IgD-negative memory B cell (primary cell): ENCODE data around the gene CLPTM1. TPM values are rescaled to one million over a fixed set of nuclear protein-coding genes. Genes with fewer than 3 reads are reported as not detected.
"Not testable (repeated sequence)": the region's sequence is repeated elsewhere in the genome, so short reads cannot be mapped to it uniquely, and the experiment has no call there.

ENCODE experiments used
- H3K27ac Mint-ChIP-seq, 3 donors: one replicate each; pipeline ENCODE4 v1.8.0; 2020 to 2022; ENCODE audit warnings: mild to moderate bottlenecking in 3 of 3, mixed read lengths in 3 of 3, moderate library complexity in 1 of 3
- H3K27me3 Mint-ChIP-seq: one replicate; pipeline ENCODE4 v1.8.0; 2021; ENCODE audit warnings: mixed read lengths
- H3K36me3 Mint-ChIP-seq: one replicate; pipeline ENCODE4 v1.8.0; 2020; ENCODE audit warnings: mild to moderate bottlenecking, mixed read lengths
- H3K4me1 Mint-ChIP-seq, 3 donors: one replicate each; pipeline ENCODE4 v1.8.0; 2020 to 2022; ENCODE audit warnings: mixed read lengths in 3 of 3, mild to moderate bottlenecking in 1 of 3
- H3K4me3 Mint-ChIP-seq, 4 donors: one replicate each; pipeline ENCODE4 v1.8.0; 2020 to 2022; ENCODE audit warnings: mild to moderate bottlenecking in 4 of 4, mixed read lengths in 4 of 4, moderate library complexity in 3 of 4
- H3K9me3 Mint-ChIP-seq, 3 donors: one replicate each; pipeline ENCODE4 v1.8.0; 2020 to 2021; ENCODE audit warnings: mixed read lengths in 3 of 3, mild to moderate bottlenecking in 1 of 3
- polyA plus RNA-seq: library from polyadenylated mRNA; unstranded; fragments of 300-500 nt; fragmentation: Illumina TruSeq; gene quantifications from one replicate; pipeline ENCODE4 v1.2.3, GENCODE V29; 2021

The CLPTM1 gene
- polyA plus RNA-seq, 1 donor from 2014 or later, result 29.2 TPM

GRCh38 chr19:45000665-45001064 lies 45.5 kb downstream of the CLPTM1 start:
- Mint-ChIP-seq H3K4me3 (peak overlapping the region; percentile 68 to 89 (median 82)), H3K4me1 (peaks cover 12 to 13% (median 12%) of the 10 kb centered on the region in 3 donors), H3K27ac (peak overlapping the region; percentile 90 to 100 (median 97))
- not testable (repeated sequence) for H3K36me3 Mint-ChIP-seq, H3K27me3 Mint-ChIP-seq, H3K9me3 Mint-ChIP-seq

GRCh38 chr19:45001087-45001739 lies 46.0 kb downstream of the CLPTM1 start, which contains the start of gene RELB:
Gene RELB, plus strand, starts transcription at chr19:45001464. Its CDS starts 116 bp downstream, at chr19:45001580.
- H3K27me3 Mint-ChIP-seq, result no peaks in the 10 kb centered on the region
- peaks cover 2% of the 10 kb centered on the region for H3K36me3 Mint-ChIP-seq
- peak within 1 kb of the TSS; percentile 91 to 100 (median 96) for H3K4me3 Mint-ChIP-seq
- peaks cover 0 to 3% (median 0%) of the 10 kb centered on the region in 3 donors for H3K9me3 Mint-ChIP-seq
- peak within 1 kb of the TSS; percentile 97 to 100 (median 100) for H3K27ac Mint-ChIP-seq
- peaks cover 16 to 18% (median 18%) of the 10 kb centered on the region in 3 donors for H3K4me1 Mint-ChIP-seq

- Mint-ChIP-seq H3K9me3 (no peaks in the 10 kb centered on the region), H3K4me1 (peaks cover 18 to 26% (median 22%) of the 10 kb centered on the region in 3 donors), H3K4me3 (peak overlapping the region in 2 of 4 donors; percentile 45 to 79), H3K27me3 (no peaks in the 10 kb centered on the region), H3K27ac (peak overlapping the region in 1 of 3 donors; percentile 62), H3K36me3 (peaks cover 5% of the 10 kb centered on the region)
Measured at GRCh38 chr19:45003485-45003884, 48.3 kb downstream of the CLPTM1 start.

DNA sequence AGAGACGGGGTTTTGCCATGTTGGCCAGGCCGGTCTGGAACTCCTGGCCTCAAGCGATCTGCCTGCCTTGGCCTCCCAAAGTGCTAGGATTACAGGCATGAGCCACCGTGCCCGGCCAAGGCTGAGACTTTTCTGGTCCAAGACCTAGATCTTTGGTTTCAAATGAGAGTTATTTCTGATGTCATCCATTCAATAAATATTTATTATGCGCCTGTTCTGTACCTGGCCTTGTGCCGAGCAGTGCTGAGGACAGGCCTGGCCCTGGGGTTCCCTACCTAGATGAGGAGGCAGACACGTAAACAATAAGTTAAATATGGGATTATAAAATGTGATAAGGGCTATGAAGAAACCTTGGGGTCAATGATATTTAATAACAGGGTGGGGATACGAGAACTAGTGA lies 50.6 kb downstream of the CLPTM1 start:
- Mint-ChIP-seq H3K27me3 (no peaks in the 10 kb centered on the region), H3K4me1 (peaks cover 15 to 30% (median 18%) of the 10 kb centered on the region in 3 donors), H3K9me3 (no peaks in the 10 kb centered on the region), H3K27ac (peak overlapping the region in 1 of 3 donors; percentile 91), H3K36me3 (peaks cover 5% of the 10 kb centered on the region), H3K4me3 (peak overlapping the region in 1 of 4 donors; percentile 57)

DNA sequence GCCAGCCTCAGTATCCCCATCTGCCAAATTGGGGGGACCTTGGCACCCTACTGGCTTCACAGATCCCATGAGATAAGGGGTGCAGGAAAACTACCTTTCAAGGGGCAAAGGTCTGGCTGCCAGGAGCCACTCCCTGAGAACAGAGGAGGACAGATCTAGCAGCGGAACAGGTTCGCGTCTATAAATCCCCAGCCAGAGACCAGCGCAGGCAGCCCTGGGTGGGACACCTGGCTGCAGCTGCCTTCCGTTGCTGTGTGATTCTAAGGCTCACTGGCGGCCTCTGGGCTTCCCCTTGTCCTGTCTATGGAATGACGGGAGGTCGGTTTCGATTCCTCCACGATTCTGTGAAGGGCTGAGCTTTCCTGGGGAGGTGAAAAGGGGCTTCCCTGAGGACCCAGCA lies 53.4 kb downstream of the CLPTM1 start:
- Mint-ChIP-seq H3K4me3 (peak overlapping the region in 2 of 4 donors; percentile 14 to 41), H3K36me3 (peaks cover 3% of the 10 kb centered on the region), H3K9me3 (no peaks in the 10 kb centered on the region), H3K4me1 (peaks cover 8 to 21% (median 14%) of the 10 kb centered on the region in 3 donors), H3K27ac (peak overlapping the region in 1 of 3 donors; percentile 45), H3K27me3 (no peaks in the 10 kb centered on the region)

DNA sequence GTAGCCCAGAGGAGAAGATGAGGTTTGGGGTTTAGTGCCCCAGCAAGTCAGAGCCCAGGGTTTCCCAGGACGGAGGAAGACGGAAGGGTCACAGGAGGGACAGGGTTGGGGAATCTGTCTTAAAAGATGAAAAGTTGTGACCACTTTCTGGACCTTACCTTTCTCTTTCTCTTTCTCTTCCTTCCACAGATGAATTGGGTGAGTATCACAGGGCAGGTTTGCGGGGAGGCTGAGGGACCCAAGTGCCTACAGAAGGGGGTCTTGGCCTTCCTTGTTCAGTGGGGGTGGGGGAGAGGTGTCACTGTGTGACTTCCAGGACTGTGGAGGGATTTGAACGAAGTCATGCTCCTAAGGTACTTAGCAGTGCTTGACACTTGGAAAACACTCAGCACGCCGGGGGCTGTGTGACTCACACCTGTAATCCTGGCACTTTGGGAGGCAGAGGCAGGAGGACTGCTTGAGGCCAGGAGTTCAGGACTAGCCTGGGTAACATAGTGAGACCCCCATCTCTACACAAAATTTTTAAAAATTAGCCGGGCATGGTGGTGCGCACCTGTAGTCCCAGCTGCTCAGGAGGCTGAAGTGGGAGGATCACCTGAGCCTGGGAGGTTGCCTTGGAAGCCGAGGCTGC lies 54.6 kb downstream of the CLPTM1 start:
- Mint-ChIP-seq H3K9me3 (no peaks in the 10 kb centered on the region), H3K4me3 (peak overlapping the region in 1 of 4 donors; percentile 73), H3K4me1 (peaks cover 8 to 21% (median 14%) of the 10 kb centered on the region in 3 donors), H3K36me3 (peaks cover 5% of the 10 kb centered on the region), H3K27ac (peak overlapping the region in 2 of 3 donors; percentile 46 to 67), H3K27me3 (no peaks in the 10 kb centered on the region)

DNA sequence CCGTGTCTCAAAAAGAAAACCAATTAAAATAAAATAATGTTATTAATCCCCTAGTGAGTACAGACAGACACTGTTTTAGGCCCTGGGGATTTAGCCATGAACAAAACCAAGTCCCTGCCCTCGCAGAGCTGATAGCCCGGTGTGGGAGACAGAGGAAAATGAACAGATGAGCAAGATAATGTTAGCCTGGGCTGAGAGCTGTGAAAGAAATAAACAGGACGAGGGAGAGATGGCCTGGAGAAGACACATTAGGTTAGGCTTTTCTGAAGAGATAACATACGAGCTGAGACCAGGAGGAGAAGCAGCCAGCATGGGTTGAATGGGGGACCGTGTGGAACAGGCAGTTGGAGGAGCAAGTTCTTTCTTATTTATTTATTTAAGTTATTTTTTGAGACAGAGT lies 55.1 kb downstream of the CLPTM1 start:
- peaks cover 5% of the 10 kb centered on the region for H3K36me3 Mint-ChIP-seq
- peaks cover 8 to 18% (median 14%) of the 10 kb centered on the region in 3 donors for H3K4me1 Mint-ChIP-seq
- H3K27me3 Mint-ChIP-seq, result no peaks in the 10 kb centered on the region
- H3K9me3 Mint-ChIP-seq, result no peaks in the 10 kb centered on the region
- peak overlapping the region in 2 of 4 donors; percentile 73 to 81 for H3K4me3 Mint-ChIP-seq
- H3K27ac Mint-ChIP-seq, result peak overlapping the region in 2 of 3 donors; percentile 67 to 92

- H3K4me3 Mint-ChIP-seq, result no peak overlapping the region
- peaks cover 6 to 17% (median 12%) of the 10 kb centered on the region in 3 donors for H3K4me1 Mint-ChIP-seq
- H3K9me3 Mint-ChIP-seq, result no peaks in the 10 kb centered on the region
- no peaks in the 10 kb centered on the region for H3K27me3 Mint-ChIP-seq
- H3K27ac Mint-ChIP-seq, result peak overlapping the region in 1 of 3 donors; percentile 86
- peaks cover 3% of the 10 kb centered on the region for H3K36me3 Mint-ChIP-seq
Measured at GRCh38 chr19:45011959-45012358, 56.8 kb downstream of the CLPTM1 start.

DNA sequence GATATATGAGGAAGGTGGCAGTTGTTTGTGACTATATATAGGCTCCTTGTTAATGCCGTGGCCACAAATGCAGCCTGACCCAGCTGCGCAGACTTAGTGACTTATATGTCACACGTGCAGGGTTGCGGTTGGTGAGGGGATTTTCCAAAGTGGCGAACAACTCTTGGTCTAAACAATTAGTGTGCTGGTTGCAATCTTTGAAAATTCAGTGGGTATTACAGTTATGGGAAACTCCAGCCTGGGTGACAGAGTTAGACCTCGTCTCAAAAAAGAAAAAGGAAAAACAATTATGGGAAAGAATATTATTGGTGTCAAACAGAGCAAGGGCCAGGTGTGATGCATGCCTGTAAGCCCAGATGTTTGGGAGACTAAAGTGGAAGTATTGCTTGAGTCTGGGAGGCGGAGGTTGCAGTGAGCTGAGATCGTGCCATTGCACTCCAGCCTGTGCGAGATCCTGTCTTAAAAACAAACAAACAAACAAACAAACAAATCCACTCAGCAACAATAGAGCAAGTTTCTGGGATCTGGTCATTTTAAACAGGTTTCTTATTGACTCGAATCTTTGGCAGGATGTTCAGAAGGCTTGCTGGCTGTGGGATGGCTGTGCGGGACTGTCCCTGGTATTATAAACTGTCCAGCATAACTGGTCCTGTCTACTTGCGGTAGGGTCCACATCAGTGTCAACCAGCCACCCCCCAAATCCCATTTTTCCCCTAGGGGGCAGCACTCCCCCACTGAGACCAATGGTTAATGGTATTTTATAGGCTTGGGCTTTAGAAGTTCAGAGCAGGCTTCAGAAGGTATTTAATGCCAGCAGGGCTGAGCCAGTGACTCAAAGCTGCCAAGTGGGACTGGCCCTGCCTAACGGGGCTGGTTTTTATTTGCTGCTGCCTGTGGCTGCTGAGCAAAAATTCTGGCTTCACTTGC lies 61.5 kb downstream of the CLPTM1 start:
- H3K4me3 Mint-ChIP-seq, result peak overlapping the region; percentile 78 to 88 (median 81)
- peaks cover 4% of the 10 kb centered on the region for H3K36me3 Mint-ChIP-seq
- H3K9me3 Mint-ChIP-seq, result no peaks in the 10 kb centered on the region
- peaks cover 7 to 12% (median 12%) of the 10 kb centered on the region in 3 donors for H3K4me1 Mint-ChIP-seq
- H3K27ac Mint-ChIP-seq, result peak overlapping the region; percentile 94 to 99 (median 98)
- H3K27me3 Mint-ChIP-seq, result no peaks in the 10 kb centered on the region

DNA sequence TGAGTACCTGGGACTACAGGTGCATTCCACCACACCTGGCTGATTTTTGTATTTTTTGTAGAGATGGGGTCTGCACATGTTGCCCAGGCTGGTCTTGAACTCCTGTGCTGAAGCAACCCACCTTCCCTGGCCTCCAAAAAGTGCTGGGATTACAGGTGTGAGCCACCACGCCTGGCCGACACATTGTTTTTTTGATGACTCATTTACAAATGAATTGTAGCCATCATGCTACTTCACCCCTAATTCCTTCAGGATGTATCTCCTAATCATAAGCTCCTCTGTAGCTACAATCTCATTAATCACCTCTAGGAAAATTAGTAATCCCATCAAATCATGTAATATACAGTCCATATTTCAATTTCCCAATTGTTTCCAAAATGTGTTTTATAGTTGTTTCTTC lies 64.0 kb downstream of the CLPTM1 start:
- peak overlapping the region; percentile 91 to 93 (median 93) for H3K27ac Mint-ChIP-seq
- H3K27me3 Mint-ChIP-seq, result no peaks in the 10 kb centered on the region
- peaks cover 4% of the 10 kb centered on the region for H3K36me3 Mint-ChIP-seq
- H3K9me3 Mint-ChIP-seq, result no peaks in the 10 kb centered on the region
- H3K4me3 Mint-ChIP-seq, result peak overlapping the region in 1 of 4 donors; percentile 19
- peaks cover 7 to 12% (median 12%) of the 10 kb centered on the region in 3 donors for H3K4me1 Mint-ChIP-seq

DNA sequence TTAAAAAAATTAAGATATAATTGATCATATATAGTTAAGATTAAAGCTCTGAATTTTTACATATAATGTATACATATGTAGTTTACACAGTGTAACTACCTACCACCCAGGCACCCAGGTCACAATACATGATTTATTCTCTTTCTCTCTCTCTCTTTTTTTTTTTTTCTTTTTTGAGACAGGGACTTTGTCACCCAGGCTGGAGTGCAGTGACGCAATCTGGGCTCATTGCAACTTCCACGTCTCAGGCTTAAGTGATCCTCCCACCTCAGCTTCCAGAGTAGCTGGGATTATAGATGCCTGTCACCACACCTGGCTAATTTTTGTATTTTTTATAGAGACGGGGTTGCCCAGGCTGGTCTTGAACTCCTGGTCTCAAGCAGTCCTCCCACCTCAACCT lies 64.9 kb downstream of the CLPTM1 start:
- Mint-ChIP-seq H3K27ac (peak overlapping the region in 2 of 3 donors; percentile 39 to 61), H3K4me3 (no peak overlapping the region), H3K4me1 (peaks cover 7 to 12% (median 12%) of the 10 kb centered on the region in 3 donors), H3K27me3 (no peaks in the 10 kb centered on the region), H3K36me3 (peaks cover 2% of the 10 kb centered on the region), H3K9me3 (no peaks in the 10 kb centered on the region)

- Mint-ChIP-seq H3K4me3 (peak overlapping the region in 1 of 4 donors; percentile 43), H3K4me1 (peaks cover 3 to 5% (median 3%) of the 10 kb centered on the region in 3 donors), H3K36me3 (peaks cover 7% of the 10 kb centered on the region), H3K9me3 (no peaks in the 10 kb centered on the region), H3K27ac (peak overlapping the region in 1 of 3 donors; percentile 64), H3K27me3 (no peaks in the 10 kb centered on the region)
Measured at GRCh38 chr19:45021971-45022370, 66.8 kb downstream of the CLPTM1 start.

- Mint-ChIP-seq H3K4me3 (no peak overlapping the region), H3K27me3 (no peaks in the 10 kb centered on the region), H3K27ac (no peak overlapping the region), H3K36me3 (peaks cover 8% of the 10 kb centered on the region), H3K9me3 (no peaks in the 10 kb centered on the region), H3K4me1 (peaks cover 0 to 3% (median 0%) of the 10 kb centered on the region in 3 donors)
Measured at GRCh38 chr19:45023048-45023447, 67.9 kb downstream of the CLPTM1 start.

DNA sequence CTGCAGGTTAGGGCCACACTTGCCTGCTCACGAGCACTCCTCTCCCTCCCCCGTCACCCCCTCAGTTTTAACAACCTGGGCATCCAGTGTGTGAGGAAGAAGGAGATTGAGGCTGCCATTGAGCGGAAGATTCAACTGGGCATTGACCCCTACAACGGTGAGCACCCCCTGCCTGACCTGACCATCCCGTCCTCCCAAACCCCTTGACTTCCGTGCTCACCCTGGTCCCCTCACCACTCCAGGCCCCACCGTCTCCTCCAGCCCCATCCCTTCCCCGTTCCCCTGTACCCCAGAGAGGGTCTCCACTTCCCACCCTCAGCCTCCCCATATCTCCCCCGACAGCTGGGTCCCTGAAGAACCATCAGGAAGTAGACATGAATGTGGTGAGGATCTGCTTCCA lies 70.1 kb downstream of the CLPTM1 start:
- Mint-ChIP-seq H3K27me3 (no peaks in the 10 kb centered on the region), H3K4me3 (no peak overlapping the region), H3K9me3 (no peaks in the 10 kb centered on the region), H3K36me3 (peaks cover 6% of the 10 kb centered on the region), H3K4me1 (no peaks in the 10 kb centered on the region), H3K27ac (no peak overlapping the region)
